H9 (cell line): ENCODE results near the gene ANXA3. TPM values are rescaled to one million over a fixed set of nuclear protein-coding genes. Genes with fewer than 3 reads are reported as not detected.
A peak's percentile ranks its signal among the peaks of the same experiment; 100 is the strongest.

Experiments used
- DNase-seq: peaks from one replicate; pipeline ENCODE4 v3.0.0-alpha.2; 2017
- H2AFZ ChIP-seq: one replicate; pipeline ENCODE4 v1.6.1; 2013; ENCODE audit warnings: mild to moderate bottlenecking, low read length, control low read depth, moderate library complexity
- H2AK5ac ChIP-seq: 2 replicates; pipeline ENCODE4 v1.6.1; 2013; ENCODE audit warnings: low read length, control low read depth, mixed read lengths; ENCODE audit not compliant: insufficient read length
- H2BK120ac ChIP-seq: one replicate; pipeline ENCODE4 v1.6.1; 2013; ENCODE audit warnings: low read depth, mild to moderate bottlenecking, low read length, control low read depth, inconsistent platforms; ENCODE audit not compliant: poor library complexity, severe bottlenecking
- H2BK12ac ChIP-seq: 2 replicates; pipeline ENCODE4 v1.6.1; 2013; ENCODE audit warnings: low read length, control low read depth, mixed read lengths, low read depth; ENCODE audit not compliant: insufficient read length
- H2BK15ac ChIP-seq: 2 replicates; pipeline ENCODE4 v1.6.1; 2013; ENCODE audit warnings: low read depth, low read length, control low read depth
- H2BK20ac ChIP-seq: one replicate; pipeline ENCODE4 v1.6.1; 2013; ENCODE audit warnings: low read depth, mild to moderate bottlenecking, low read length, control low read depth, inconsistent platforms; ENCODE audit not compliant: poor library complexity, severe bottlenecking
- H2BK5ac ChIP-seq: 2 replicates; pipeline ENCODE4 v1.6.1; 2013; ENCODE audit warnings: low read length, control low read depth, mixed read lengths; ENCODE audit not compliant: insufficient read length
- H3K14ac ChIP-seq: 2 replicates; pipeline ENCODE4 v1.6.1; 2013; ENCODE audit warnings: low read length, control low read depth; ENCODE audit not compliant: insufficient read depth
- H3K18ac ChIP-seq: 2 replicates; pipeline ENCODE4 v1.6.1; 2013; ENCODE audit warnings: low read depth, mild to moderate bottlenecking, mixed read lengths, low read length, control low read depth; ENCODE audit not compliant: insufficient read length
- H3K23ac ChIP-seq: 2 replicates; pipeline ENCODE4 v1.6.1; 2013; ENCODE audit warnings: low read length, control low read depth, mixed read lengths, low read depth; ENCODE audit not compliant: insufficient read length
- H3K23me2 ChIP-seq: 2 replicates; pipeline ENCODE4 v1.6.1; 2013; ENCODE audit warnings: low read depth, mild to moderate bottlenecking, mixed read lengths, low read length, control low read depth; ENCODE audit not compliant: insufficient read length, poor library complexity, severe bottlenecking
- H3K27ac ChIP-seq: 2 replicates; pipeline ENCODE4 v1.5.1; 2013; ENCODE audit warnings: low read length, control low read depth, mixed read lengths, low read depth; ENCODE audit not compliant: insufficient read length
- H3K27me3 ChIP-seq: 2 replicates; pipeline ENCODE4 v1.6.1; 2013; ENCODE audit warnings: low read length, control low read depth, inconsistent platforms; ENCODE audit not compliant: insufficient read depth
- H3K4ac ChIP-seq: 2 replicates; pipeline ENCODE4 v1.6.1; 2013; ENCODE audit warnings: low read depth, mild to moderate bottlenecking, control low read depth, inconsistent platforms, low read length, moderate library complexity
- H3K4me1 ChIP-seq: 2 replicates; pipeline ENCODE4 v1.6.1; 2013; ENCODE audit warnings: low read length, control low read depth, inconsistent platforms; ENCODE audit not compliant: insufficient read depth
- H3K4me2 ChIP-seq: 2 replicates; pipeline ENCODE4 v1.6.1; 2013; ENCODE audit warnings: low read length, control low read depth, mixed read lengths; ENCODE audit not compliant: insufficient read length, insufficient read depth
- H3K56ac ChIP-seq: 2 replicates; pipeline ENCODE4 v1.6.1; 2013; ENCODE audit warnings: low read depth, mild to moderate bottlenecking, mixed read lengths, low read length, control low read depth; ENCODE audit not compliant: insufficient read length
- H3K79me1 ChIP-seq: 2 replicates; pipeline ENCODE4 v1.6.1; 2013; ENCODE audit warnings: low read depth, mild to moderate bottlenecking, moderate library complexity, low read length, control low read depth, inconsistent platforms; ENCODE audit not compliant: insufficient read depth, poor library complexity, severe bottlenecking
- H3K79me2 ChIP-seq: 2 replicates; pipeline ENCODE4 v1.6.1; 2013; ENCODE audit warnings: low read length, control low read depth, inconsistent platforms; ENCODE audit not compliant: insufficient read depth
- H3K9ac ChIP-seq: 2 replicates; pipeline ENCODE4 v1.6.1; 2013; ENCODE audit warnings: low read length, control low read depth, mixed read lengths; ENCODE audit not compliant: insufficient read length; ENCODE audit errors: extremely low read depth
- H3K9me3 ChIP-seq: one replicate; pipeline ENCODE4 v1.6.1; 2013; ENCODE audit warnings: low read depth, low read length, inconsistent platforms; ENCODE audit not compliant: control insufficient read depth
- H3T11ph ChIP-seq: one replicate; pipeline ENCODE4 v1.6.1; 2013; ENCODE audit warnings: mild to moderate bottlenecking, low read length, control low read depth, inconsistent platforms
- H4K20me1 ChIP-seq: one replicate; pipeline ENCODE4 v1.6.1; 2013; ENCODE audit not compliant: control insufficient read depth, insufficient read length, insufficient read depth
- H4K5ac ChIP-seq: 2 replicates; pipeline ENCODE4 v1.6.1; 2013; ENCODE audit warnings: low read depth, mild to moderate bottlenecking, mixed read lengths, low read length, control low read depth; ENCODE audit not compliant: insufficient read length
- H4K8ac ChIP-seq: replicated peaks from 2 replicates; pipeline ENCODE4 v1.6.1; 2013; ENCODE audit warnings: low read length, control low read depth, mixed read lengths, low read depth; ENCODE audit not compliant: insufficient read length
- H4K91ac ChIP-seq: 2 replicates; pipeline ENCODE4 v1.6.1; 2013; ENCODE audit warnings: low read depth, mild to moderate bottlenecking, moderate library complexity, mixed read lengths, low read length, control low read depth; ENCODE audit not compliant: insufficient read length
- H3K27ac Mint-ChIP-seq, 3 experiments: 2 replicates in 2 of 3; 3 replicates in 1 of 3; pipeline ENCODE4 v1.8.0; 2020 to 2021; ENCODE audit warnings: mixed read lengths in 3 of 3, mild to moderate bottlenecking in 1 of 3, moderate library complexity in 1 of 3
- H3K27me3 Mint-ChIP-seq: 2 replicates; pipeline ENCODE4 v1.8.0; 2021; ENCODE audit warnings: low read depth, mild to moderate bottlenecking, moderate library complexity, mixed read lengths
- H3K36me3 Mint-ChIP-seq, 3 experiments: 2 replicates in 2 of 3; 3 replicates in 1 of 3; pipeline ENCODE4 v1.8.0; 2020 to 2021; ENCODE audit warnings: low read depth in 3 of 3, mixed read lengths in 3 of 3; ENCODE audit not compliant: insufficient read depth in 1 of 3
- H3K4me1 Mint-ChIP-seq, 2 experiments: 2 replicates each; pipeline ENCODE4 v1.8.0; 2020; ENCODE audit warnings: mixed read lengths in 2 of 2
- H3K4me3 Mint-ChIP-seq, 2 experiments: 2 replicates in 1 of 2; 3 replicates in 1 of 2; pipeline ENCODE4 v1.8.0; 2020 to 2021; ENCODE audit warnings: mild to moderate bottlenecking in 2 of 2, mixed read lengths in 2 of 2, moderate library complexity in 1 of 2
- H3K9me3 Mint-ChIP-seq, 2 experiments: 2 replicates in 1 of 2; 3 replicates in 1 of 2; pipeline ENCODE4 v1.8.0; 2020; ENCODE audit warnings: mild to moderate bottlenecking in 2 of 2, mixed read lengths in 2 of 2, moderate library complexity in 1 of 2
- CTCF ChIP-seq: fragments of 200-600 bp; sonication (generic); conservative IDR thresholded peaks from 3 replicates; pipeline ENCODE4 v1.8.0; 2021; ENCODE audit warnings: antibody characterized with exemption, mild to moderate bottlenecking
- WGBS: extraction: QIAGEN DNeasy Blood & Tissue Kit; methylation state at CpG from one replicate; pipeline ENCODE4 v1.1.7; 2013; ENCODE audit warnings: missing lambda C conversion rate, low lambda C conversion rate, mixed read lengths; ENCODE audit not compliant: insufficient read length; ENCODE audit errors: extremely low coverage; 5-methylcytosine and 5-hydroxymethylcytosine counted together
- total RNA-seq: library from RNA; stranded (reverse); gene quantifications from 2 replicates; pipeline ENCODE4 v1.2.1, GENCODE V29; 2021

ANXA3 gene
- total RNA-seq, 1 experiment from 2014 or later: 20.6 TPM

GRCh38 chr4:78552389-78553042, 946 bp downstream of the ANXA3 start:
- no peak overlapping the region for H4K91ac ChIP-seq
- H2AFZ ChIP-seq: no peak overlapping the region
- H3K4ac ChIP-seq: no peak overlapping the region; the same call in 1 of the 2 replicates
- H2BK15ac ChIP-seq: no peak overlapping the region
- no peaks in the 10 kb centered on the region for H3K79me1 ChIP-seq
- H3K23me2 ChIP-seq: peaks cover 7% of the 10 kb centered on the region
- H3K23ac ChIP-seq: no peak overlapping the region
- H3K9me3 Mint-ChIP-seq: peaks cover 0 to 3% of the 10 kb centered on the region in 2 experiments; a peak in 2 of 5 replicates
- peaks cover 34% of the 10 kb centered on the region for H3K27me3 Mint-ChIP-seq
- no peak overlapping the region for H2BK5ac ChIP-seq
- H3K36me3 Mint-ChIP-seq: peaks cover 0 to 19% (median 15%) of the 10 kb centered on the region in 3 experiments; a peak in 5 of 7 replicates
- WGBS: no CpG with 5 or more reads among the region's 10 CpGs
- H3K56ac ChIP-seq: no peak overlapping the region
- peak overlapping the region; percentile 3 for H3K18ac ChIP-seq
- no peaks in the 10 kb centered on the region for H3K79me2 ChIP-seq
- H3K9ac ChIP-seq: peak overlapping the region; percentile 85
- H2BK120ac ChIP-seq: no peak overlapping the region
- peaks cover 2% of the 10 kb centered on the region; the same call in 1 of the 2 replicates for H3K4me1 ChIP-seq
- peak overlapping the region; percentile 10 for H3K27ac ChIP-seq
- no peak for TF ChIP-seq CTCF
- H2BK12ac ChIP-seq: no peak overlapping the region
- H3K9me3 ChIP-seq: no peaks in the 10 kb centered on the region
- peak overlapping the region in 2 of 3 experiments; percentile 12 to 87; a peak in 3 of 7 replicates for H3K27ac Mint-ChIP-seq
- no peak overlapping the region for H4K5ac ChIP-seq
- H3K4me2 ChIP-seq: peak overlapping the region; percentile 92
- H3K4me3 Mint-ChIP-seq: peak overlapping the region; percentile 63 to 85
- no peak overlapping the region for H2BK20ac ChIP-seq
- H2AK5ac ChIP-seq: no peak overlapping the region
- peaks cover 6% of the 10 kb centered on the region; the same call in 1 of the 2 replicates for H3K27me3 ChIP-seq
- H3T11ph ChIP-seq: peak overlapping the region; percentile 8
- no peaks in the 10 kb centered on the region for H4K20me1 ChIP-seq
- H3K4me1 Mint-ChIP-seq: peaks cover 33 to 43% of the 10 kb centered on the region in 2 experiments
- no peak overlapping the region for H4K8ac ChIP-seq
- H3K14ac ChIP-seq: no peak overlapping the region; the same call in 1 of the 2 replicates
- DNase-seq: peak; percentile 79
